HG03378 (cell line): ENCODE results near the gene RALGAPA2.
"Not testable (repeated sequence)": the region's sequence is repeated elsewhere in the genome, so short reads cannot be mapped to it uniquely, and the experiment has no call there.

ENCODE experiments used
- ATAC-seq: cut with Tn5 transposase; IDR thresholded peaks from one replicate; pipeline ENCODE4 v1.9.1; 2021; ENCODE audit warnings: mild to moderate bottlenecking, moderate library complexity; ENCODE audit not compliant: unreplicated experiment

RALGAPA2 gene

DNA sequence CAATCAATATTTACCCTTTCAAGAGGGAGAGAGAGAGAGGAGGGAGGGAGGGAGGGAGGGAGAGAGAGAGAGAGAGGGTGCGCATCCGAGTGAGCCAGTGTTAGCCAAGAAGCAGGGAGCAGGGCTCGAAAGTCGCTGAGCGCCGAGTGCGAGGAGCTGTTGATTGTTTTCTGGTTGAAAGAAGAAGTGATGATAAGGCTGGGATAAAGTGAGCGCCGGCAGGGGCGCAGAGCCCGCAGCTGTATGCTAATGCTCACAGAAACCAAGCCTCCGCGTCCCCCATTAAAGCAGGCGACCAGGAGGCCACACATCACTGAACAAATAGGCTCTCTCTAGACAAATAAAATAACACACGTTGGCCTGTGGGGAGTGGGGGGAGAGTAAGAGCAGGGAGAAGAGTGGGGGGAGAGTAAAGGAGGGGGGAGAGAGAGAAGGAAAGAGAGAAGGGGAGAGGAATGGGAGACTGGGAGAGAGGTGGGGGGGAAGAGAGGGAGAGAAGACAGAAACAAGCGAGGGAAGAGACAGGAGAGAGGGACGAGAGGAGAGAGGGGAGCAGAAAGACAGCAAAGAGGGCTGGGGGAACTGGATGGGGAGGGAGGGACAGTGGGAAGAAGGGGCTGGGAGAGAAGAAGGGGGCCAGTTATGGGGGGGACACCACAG is 349.5 kb downstream of the RALGAPA2 start:
- no peak for ATAC-seq

DNA sequence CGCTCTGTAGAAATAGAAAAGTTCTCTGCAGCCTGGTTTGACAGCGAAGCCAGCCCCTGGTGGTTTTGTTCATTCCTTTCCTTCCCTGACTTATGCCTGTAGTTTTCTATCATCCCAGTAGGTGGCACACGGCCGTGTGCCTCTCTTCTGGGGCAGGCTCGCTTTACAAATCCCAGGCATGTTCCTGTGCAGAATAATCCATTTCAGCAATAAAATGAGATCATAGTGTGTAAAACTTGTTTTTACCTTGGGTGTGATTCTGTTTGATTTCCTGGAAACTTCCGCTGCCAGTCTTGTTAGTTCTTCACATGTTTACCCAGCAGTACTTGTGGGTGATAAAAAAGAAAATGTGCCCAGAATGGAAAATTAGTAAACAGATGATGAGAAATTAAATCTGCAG is 352.0 kb downstream of the RALGAPA2 start:
- ATAC-seq, result no peak

DNA sequence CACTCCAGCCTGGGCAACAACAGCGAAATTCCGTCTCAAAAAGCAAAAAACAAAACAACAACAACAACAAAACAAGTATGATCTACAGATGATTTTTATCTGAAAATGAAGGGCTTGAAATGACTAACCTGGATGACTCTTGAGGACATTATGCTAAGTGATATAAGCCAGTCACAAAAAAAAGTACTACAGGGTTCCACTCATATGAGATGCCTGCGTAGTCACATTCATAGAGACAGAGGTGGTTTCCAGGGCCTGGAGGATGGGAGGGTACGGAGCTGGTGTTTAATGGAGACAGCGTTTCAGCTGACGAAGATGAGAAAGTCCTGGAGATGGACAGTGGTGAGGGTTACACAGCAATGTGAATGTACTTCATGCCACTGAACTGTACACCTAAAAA is 352.8 kb downstream of the RALGAPA2 start:
- ATAC-seq, result no peak

DNA sequence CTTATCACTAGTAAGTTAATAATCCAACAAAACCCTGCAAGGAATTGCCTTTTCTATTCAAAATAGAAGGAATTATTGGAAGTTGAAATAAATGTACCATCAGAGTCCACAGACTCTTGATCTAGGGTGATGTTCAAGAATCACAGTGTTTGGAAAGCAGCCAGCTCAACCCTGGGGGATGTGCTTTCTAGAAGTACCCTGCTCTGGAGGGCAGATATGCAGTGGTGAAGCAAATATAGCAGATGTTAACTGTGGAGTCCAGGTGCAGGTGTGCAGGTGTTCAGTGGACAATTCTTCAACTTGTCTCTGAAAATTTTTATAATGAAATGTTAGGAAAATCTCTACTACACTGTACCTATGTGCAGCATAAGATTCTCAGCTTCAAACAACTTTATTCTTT is 353.6 kb downstream of the RALGAPA2 start:
- no peak for ATAC-seq

DNA sequence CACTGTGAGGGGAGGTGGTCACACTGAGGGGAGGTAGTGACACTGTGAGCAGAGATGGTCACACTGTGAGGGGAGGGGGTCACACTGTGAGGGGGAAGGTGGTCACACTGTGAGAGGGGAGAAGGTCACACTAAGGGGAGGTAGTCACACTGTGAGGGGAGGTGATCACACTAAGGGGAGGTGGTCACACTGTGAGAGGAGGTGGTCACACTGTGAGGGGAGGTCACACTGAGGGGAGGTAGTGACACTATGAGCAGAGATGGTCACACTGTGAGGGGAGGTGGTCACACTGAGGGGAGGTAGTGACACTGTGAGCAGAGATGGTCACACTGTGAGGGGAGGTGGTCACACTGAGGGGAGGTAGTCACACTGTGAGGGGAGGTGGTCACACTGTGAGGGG is 356.9 kb downstream of the RALGAPA2 start:
- not testable (repeated sequence) for ATAC-seq

DNA sequence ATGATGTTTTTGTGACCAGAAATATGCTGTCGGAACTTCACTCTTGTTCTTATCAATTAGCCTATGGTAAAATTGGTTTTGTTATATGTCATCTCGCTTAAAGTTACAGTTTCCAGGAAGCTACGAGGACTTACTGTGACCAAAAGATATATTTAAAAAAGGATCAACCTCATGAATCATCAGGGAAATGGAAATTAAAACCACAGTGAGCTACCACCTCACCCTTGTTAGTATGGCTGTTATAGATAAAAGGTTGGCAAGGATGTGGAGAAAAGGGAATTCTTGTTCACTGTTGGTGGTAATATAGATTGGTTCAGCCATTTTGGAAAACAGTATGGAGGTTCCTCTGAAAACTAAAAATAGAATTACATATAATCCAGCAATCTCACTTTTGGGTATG is 358.9 kb downstream of the RALGAPA2 start:
- ATAC-seq, result no peak

DNA sequence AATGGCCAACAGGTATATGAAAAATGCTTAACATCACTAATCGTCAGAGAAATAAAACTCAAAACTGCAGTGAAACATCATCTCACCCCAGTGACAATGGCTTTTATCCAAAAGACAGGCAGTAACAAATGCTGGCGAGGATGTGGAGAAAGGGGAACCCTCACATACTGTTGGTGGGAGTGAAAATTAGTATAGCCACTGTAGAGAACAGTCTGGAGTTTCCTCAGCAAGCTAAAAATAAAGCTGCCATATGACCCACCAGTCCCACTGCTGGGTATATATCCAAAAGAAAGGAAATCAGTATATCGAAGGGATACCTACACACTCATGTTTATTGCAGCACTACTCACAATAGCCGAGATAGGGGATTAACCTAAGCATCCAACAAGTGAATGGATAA is 368.0 kb downstream of the RALGAPA2 start:
- ATAC-seq, result no peak

DNA sequence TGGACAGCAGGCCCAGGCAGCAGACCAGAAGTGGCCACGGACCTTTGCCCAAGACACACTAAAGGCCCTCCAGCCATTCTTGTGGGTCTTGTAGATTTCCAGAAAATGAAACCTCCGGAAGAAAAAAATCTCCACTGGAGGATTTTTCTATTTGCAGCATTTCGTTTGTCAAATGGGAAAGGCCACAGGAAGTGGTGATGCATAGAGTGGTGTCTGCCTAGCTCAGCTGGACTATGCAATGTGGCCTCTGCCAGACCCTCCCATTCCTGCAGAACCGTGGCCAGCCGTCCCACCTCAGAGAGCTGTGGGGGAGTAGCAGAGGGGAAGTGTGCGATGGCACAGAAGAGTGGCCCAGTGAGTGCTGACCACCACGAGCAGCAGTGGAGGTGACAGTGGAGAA is 368.5 kb downstream of the RALGAPA2 start:
- ATAC-seq, result no peak
